ENCODE results near the gene HYAL1.

Gene HYAL1

DNA sequence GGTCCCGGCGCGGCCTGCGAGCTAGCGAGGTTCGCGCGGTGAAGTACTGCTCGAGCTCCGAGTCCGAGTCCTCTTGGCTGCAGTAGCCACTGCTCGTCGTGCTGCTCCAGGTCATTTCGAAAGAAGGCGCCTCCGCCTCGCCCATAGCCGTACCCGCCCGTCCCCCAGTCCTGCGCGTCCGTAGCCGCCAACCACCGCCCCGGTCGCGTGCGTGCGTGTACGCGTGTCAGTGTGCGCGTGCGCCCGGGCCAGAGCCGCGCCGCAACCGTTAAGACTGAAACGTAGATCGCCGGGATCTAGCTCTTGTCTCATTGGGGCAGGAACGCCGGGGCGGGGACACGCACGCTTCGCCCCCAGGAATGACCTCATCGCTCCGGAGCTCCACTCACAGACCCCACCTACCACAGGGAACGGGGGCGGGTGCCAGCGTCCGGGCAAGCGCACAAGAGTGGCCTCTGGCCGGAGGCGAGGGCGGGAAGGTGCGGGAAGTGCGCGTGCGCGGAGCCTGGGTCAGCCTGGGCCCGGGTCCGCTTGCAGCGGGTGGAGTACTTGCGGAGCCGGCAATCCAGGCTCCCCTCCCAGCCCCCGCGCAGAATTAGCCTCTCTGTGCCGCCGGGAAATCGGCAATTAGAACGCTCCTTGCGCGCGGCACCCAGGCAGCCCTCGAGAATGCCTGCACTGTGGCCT lies 33.9 kb upstream of the HYAL1 start:
- Histone ChIP-seq H4K91ac (ENCODE audit: low read length) (peak overlapping the region; percentile 98), H2AFZ (ENCODE audit: low read depth, low read length) (peak overlapping the region; percentile 74), H3K27me3 (ENCODE audit: control insufficient read depth in 1 of 2, insufficient read depth in 1 of 2, low read length in 2 of 2) (no peaks in the 10 kb centered on the region), H2BK12ac (ENCODE audit: low read length in 2 of 2) (peak overlapping the region in 1 of 2 experiments; percentile 42), H3K4me1 (ENCODE audit: control insufficient read depth, insufficient read depth, low read depth, low read length) (peaks cover 37% of the 10 kb centered on the region), H3K27ac (ENCODE audit: low read length, poor library complexity, severe bottlenecking) (peak overlapping the region; percentile 91), H3K79me1 (replicated peaks; ENCODE audit: low read length, poor library complexity, severe bottlenecking) (peaks cover 7% of the 10 kb centered on the region), H3K36me3 (ENCODE audit: control insufficient read depth in 1 of 2, insufficient read depth in 2 of 2, low read depth in 1 of 2, low read length in 2 of 2) (peaks cover under 1 to 7% of the 10 kb centered on the region in 2 experiments), H2AK5ac (ENCODE audit: low read length, severe bottlenecking) (no peak overlapping the region), H2BK5ac (ENCODE audit: low read depth, low read length, poor library complexity, severe bottlenecking) (peak overlapping the region; percentile 71), H3K4me2 (ENCODE audit: low read length, poor library complexity, severe bottlenecking) (peak overlapping the region; percentile 86), H3K14ac (ENCODE audit: low read length in 2 of 2) (peak overlapping the region in 1 of 2 experiments; percentile 68), H3K9ac (ENCODE audit: low read length) (peak overlapping the region; percentile 97), H2BK120ac (ENCODE audit: low read depth, low read length) (no peak overlapping the region), H3K18ac (ENCODE audit: low read depth in 1 of 2, low read length in 2 of 2) (peak overlapping the region; percentile 88 to 97), H3K23ac (ENCODE audit: low read length in 2 of 2) (peak overlapping the region in 1 of 2 experiments; percentile 90), H3K4ac (ENCODE audit: low read depth in 1 of 2, low read length in 2 of 2) (peak overlapping the region; percentile 96 to 99), H3K9me3 (ENCODE audit: control insufficient read depth, low read length) (no peaks in the 10 kb centered on the region), H2BK15ac (ENCODE audit: low read depth, poor library complexity, severe bottlenecking) (peak overlapping the region; percentile 89), H4K8ac (ENCODE audit: low read length) (peak overlapping the region; percentile 100), H3K4me3 (ENCODE audit: insufficient read depth in 1 of 2, low read depth in 1 of 2, low read length in 2 of 2) (peak overlapping the region; percentile 86 to 93)
- peak; percentile 99 for DNase-seq
- WGBS: under 1% methylated on average over 75 of the region's 79 CpGs

DNA sequence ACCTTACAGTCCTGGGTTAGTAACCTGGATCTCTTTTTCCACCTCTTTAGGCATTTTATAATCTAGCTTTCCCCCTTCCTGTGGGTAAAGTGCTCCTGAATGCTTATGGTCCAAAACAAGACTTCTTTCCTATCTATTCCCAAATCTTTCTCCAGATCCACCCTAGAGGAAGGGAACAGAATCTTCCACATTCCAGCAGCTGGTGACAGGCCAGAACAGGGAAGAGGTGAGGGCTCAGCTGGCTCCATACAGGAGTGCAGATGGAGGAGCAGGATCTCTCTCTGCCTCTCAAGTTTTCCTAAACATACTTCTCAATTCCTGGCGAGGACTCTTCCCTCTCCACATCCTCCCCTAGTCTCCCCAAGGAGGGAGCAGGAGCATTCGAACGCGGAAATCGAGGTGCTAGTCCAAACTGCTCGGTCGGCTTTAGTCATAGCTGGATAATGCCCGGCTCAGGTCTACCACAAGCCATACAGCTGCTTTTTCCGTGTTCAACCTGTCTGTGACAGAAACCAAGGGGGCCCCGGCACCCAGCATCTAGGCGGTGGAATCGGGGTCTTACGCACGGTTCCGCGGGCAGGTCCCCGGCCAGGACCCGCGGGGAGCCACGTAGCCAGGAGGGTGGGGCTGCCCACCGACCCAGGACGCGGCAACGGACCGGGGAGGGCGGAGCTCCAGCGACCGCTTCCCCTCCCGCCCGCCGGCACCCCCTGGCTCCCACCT lies 33.2 kb upstream of the HYAL1 start:
- Histone ChIP-seq H3K36me3 (ENCODE audit: control insufficient read depth in 1 of 2, insufficient read depth in 2 of 2, low read depth in 1 of 2, low read length in 2 of 2) (peaks cover 8 to 14% of the 10 kb centered on the region in 2 experiments), H2AFZ (ENCODE audit: low read depth, low read length) (peak overlapping the region; percentile 74), H2AK5ac (ENCODE audit: low read length, severe bottlenecking) (no peak overlapping the region), H2BK5ac (ENCODE audit: low read depth, low read length, poor library complexity, severe bottlenecking) (peak overlapping the region; percentile 34), H2BK120ac (ENCODE audit: low read depth, low read length) (no peak overlapping the region), H3K23ac (ENCODE audit: low read length in 2 of 2) (peak overlapping the region in 1 of 2 experiments; percentile 90), H2BK12ac (ENCODE audit: low read length in 2 of 2) (peak overlapping the region in 1 of 2 experiments; percentile 18), H4K91ac (ENCODE audit: low read length) (peak overlapping the region; percentile 88), H3K4me3 (ENCODE audit: insufficient read depth in 1 of 2, low read depth in 1 of 2, low read length in 2 of 2) (peak overlapping the region; percentile 86 to 93), H2BK15ac (ENCODE audit: low read depth, poor library complexity, severe bottlenecking) (peak overlapping the region; percentile 60), H3K4me1 (ENCODE audit: control insufficient read depth, insufficient read depth, low read depth, low read length) (peaks cover 37% of the 10 kb centered on the region), H3K18ac (ENCODE audit: low read depth in 1 of 2, low read length in 2 of 2) (peak overlapping the region; percentile 77 to 97), H3K4me2 (ENCODE audit: low read length, poor library complexity, severe bottlenecking) (peak overlapping the region; percentile 86), H3K27me3 (ENCODE audit: control insufficient read depth in 1 of 2, insufficient read depth in 1 of 2, low read length in 2 of 2) (no peaks in the 10 kb centered on the region), H3K9ac (ENCODE audit: low read length) (peak overlapping the region; percentile 97), H3K14ac (ENCODE audit: low read length in 2 of 2) (peak overlapping the region in 1 of 2 experiments; percentile 68), H3K27ac (ENCODE audit: low read length, poor library complexity, severe bottlenecking) (peak overlapping the region; percentile 91), H3K9me3 (ENCODE audit: control insufficient read depth, low read length) (no peaks in the 10 kb centered on the region), H3K4ac (ENCODE audit: low read depth in 1 of 2, low read length in 2 of 2) (peak overlapping the region; percentile 59 to 80), H4K8ac (ENCODE audit: low read length) (peak overlapping the region; percentile 86), H3K79me1 (replicated peaks; ENCODE audit: low read length, poor library complexity, severe bottlenecking) (peaks cover 11% of the 10 kb centered on the region)
- no peak for DNase-seq
- under 1% methylated on average over 27 of the region's 31 CpGs for WGBS

DNA sequence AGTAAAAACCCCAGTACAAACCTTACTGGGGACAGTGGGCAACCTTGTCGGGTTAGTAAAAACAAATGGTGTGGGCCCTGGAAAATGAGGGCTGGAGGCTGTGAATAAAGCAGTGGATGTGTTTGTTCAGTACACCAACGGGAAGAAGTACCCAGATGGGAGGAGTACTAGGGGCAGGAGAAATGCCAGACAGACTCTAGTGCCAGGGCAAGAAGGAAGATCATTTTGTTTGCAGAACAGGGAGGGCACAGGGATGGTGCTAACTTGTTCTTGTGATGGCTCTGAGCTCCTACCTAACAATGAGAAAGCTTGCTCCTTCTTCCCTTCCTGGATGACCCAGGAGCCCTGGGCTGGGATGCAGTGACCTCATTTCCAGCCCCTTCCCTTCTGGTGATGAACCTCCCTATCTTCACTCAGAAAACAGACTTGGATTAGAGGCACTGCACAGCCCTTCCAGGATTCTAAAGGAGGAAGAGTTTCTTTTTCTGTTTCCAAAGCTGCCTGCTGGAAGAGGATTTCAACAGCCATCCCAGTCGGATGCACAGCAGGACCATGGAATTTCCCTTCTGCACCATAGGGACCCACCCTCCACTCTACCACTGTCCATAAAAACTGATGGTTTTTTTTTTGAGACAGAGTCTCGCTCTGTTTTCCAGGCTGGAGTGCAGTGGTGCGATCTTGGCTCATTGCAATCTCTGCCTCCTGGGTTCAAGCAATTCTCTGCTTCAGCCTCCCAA lies 31.1 kb upstream of the HYAL1 start:
- H4K8ac ChIP-seq (ENCODE audit: low read length): no peak overlapping the region
- H2BK5ac ChIP-seq (ENCODE audit: low read depth, low read length, poor library complexity, severe bottlenecking): no peak overlapping the region
- WGBS: 85% methylated on average over 5 of the region's 5 CpGs
- H3K4me1 ChIP-seq (ENCODE audit: control insufficient read depth, insufficient read depth, low read depth, low read length): peaks cover 26% of the 10 kb centered on the region
- no peak overlapping the region for H2BK120ac ChIP-seq (ENCODE audit: low read depth, low read length)
- no peak overlapping the region for H3K27ac ChIP-seq (ENCODE audit: low read length, poor library complexity, severe bottlenecking)
- H3K14ac ChIP-seq (ENCODE audit: low read length in 2 of 2): no peak overlapping the region
- no peak overlapping the region for H4K91ac ChIP-seq (ENCODE audit: low read length)
- no peak overlapping the region for H3K18ac ChIP-seq (ENCODE audit: low read depth in 1 of 2, low read length in 2 of 2)
- H3K4ac ChIP-seq (ENCODE audit: low read depth in 1 of 2, low read length in 2 of 2): peak overlapping the region in 1 of 2 experiments; percentile 40
- peak overlapping the region; percentile 97 for H3K9ac ChIP-seq (ENCODE audit: low read length)
- no peak overlapping the region for H2AK5ac ChIP-seq (ENCODE audit: low read length, severe bottlenecking)
- peaks cover 29 to 35% of the 10 kb centered on the region in 2 experiments for H3K36me3 ChIP-seq (ENCODE audit: control insufficient read depth in 1 of 2, insufficient read depth in 2 of 2, low read depth in 1 of 2, low read length in 2 of 2)
- H3K27me3 ChIP-seq (ENCODE audit: control insufficient read depth in 1 of 2, insufficient read depth in 1 of 2, low read length in 2 of 2): no peaks in the 10 kb centered on the region
- no peak overlapping the region for H2AFZ ChIP-seq (ENCODE audit: low read depth, low read length)
- no peak overlapping the region for H2BK15ac ChIP-seq (ENCODE audit: low read depth, poor library complexity, severe bottlenecking)
- H3K4me2 ChIP-seq (ENCODE audit: low read length, poor library complexity, severe bottlenecking): no peak overlapping the region
- peak overlapping the region in 1 of 2 experiments; percentile 40 for H3K4me3 ChIP-seq (ENCODE audit: insufficient read depth in 1 of 2, low read depth in 1 of 2, low read length in 2 of 2)
- H2BK12ac ChIP-seq (ENCODE audit: low read length in 2 of 2): no peak overlapping the region
- no peaks in the 10 kb centered on the region for H3K9me3 ChIP-seq (ENCODE audit: control insufficient read depth, low read length)
- H3K79me1 ChIP-seq (replicated peaks; ENCODE audit: low read length, poor library complexity, severe bottlenecking): peaks cover 25% of the 10 kb centered on the region
- DNase-seq: peak; percentile 68
- H3K23ac ChIP-seq (ENCODE audit: low read length in 2 of 2): no peak overlapping the region
